ENCODE measurements around the gene SFI1. TPM values are rescaled to one million over a fixed set of nuclear protein-coding genes. Genes with fewer than 3 reads are reported as not detected.

Gene SFI1
- total RNA-seq, 4 donors from 2014 or later, result 10.2 to 44.1 (median 33.3) TPM

DNA sequence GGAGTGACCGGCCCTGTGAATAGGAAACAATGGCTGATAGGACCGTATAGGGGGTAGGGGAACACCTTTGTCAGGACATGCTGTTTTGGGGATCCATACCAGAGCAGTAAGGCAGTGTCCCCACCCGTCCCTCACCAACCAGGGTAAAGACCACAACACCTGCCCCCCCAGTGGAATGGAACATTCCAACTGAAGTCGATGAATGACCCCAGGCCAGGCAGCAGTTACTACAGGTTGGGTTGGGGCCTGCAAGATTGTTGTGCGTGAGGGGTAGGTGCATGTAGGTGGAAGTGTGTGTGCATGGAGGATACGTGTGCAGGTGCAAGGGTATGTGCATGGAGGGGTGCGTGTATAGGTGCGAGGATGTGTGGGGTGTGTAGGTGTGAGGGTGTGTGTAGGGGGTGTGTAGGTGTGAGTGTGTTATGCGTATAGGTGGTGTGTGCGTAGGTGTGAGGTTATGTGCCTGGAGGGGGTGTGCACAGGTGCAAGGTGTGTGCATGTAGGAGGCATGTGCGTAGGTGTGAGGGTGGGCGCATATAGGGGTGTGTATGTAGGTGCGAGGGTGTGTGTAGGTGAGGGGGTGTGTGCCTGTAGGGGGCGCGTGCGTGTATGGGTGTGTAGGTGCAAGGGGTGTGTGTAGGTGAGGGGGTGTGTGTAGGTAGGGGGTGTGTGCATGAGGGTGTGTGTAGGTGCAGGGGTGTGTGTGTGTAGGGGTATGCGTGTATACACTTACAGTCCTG lies 132.8 kb downstream of the SFI1 start:
- Histone ChIP-seq H3K4me1 (peaks cover 0 to 7% of the 10 kb centered on the region in 2 donors), H3K27ac (no peak overlapping the region), H3K36me3 (no peaks in the 10 kb centered on the region), H3K9me3 (no peaks in the 10 kb centered on the region), H3K4me3 (no peak overlapping the region), H3K27me3 (no peaks in the 10 kb centered on the region)
- DNase-seq, result no peak
- intact Hi-C loops (cut with DNase I; ENCODE audit: low total_unique reads), result no loop called here
- no peak for TF ChIP-seq POLR2A (IDR thresholded peaks at IDR 0.05)
- TF ChIP-seq CTCF (IDR thresholded peaks at IDR 0.05), result no peak

DNA sequence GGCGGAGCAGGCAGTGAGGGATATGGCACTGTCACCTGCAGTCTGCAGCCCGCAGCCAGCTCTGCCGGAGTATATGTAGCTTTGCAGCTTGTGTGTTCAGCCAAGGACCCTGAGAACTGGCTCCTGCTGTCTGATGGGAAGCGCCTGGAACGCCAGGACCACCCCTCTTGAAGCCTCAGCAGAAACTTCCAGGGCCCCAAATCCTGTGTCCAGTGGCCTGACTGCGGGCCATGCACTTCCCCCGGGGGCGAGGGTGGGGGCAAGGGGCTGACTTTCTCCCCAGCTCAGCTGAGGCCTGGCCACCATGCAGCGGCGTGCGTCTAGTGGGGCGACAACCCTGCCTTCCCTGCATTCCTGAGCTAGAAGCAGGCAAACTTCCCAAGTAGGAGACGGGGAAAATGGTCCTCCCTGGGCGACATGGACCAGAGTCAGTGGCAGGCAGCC lies 133.4 kb downstream of the SFI1 start:
- Histone ChIP-seq H3K36me3 (no peaks in the 10 kb centered on the region), H3K27me3 (no peaks in the 10 kb centered on the region), H3K4me3 (peak overlapping the region; percentile 73 to 88), H3K4me1 (peaks cover 0 to 7% of the 10 kb centered on the region in 2 donors), H3K9me3 (no peaks in the 10 kb centered on the region), H3K27ac (peak overlapping the region; percentile 79 to 90)
- DNase-seq, result no peak
- TF ChIP-seq POLR2A (IDR thresholded peaks at IDR 0.05) (no peak), CTCF (IDR thresholded peaks at IDR 0.05) (no peak)
- intact Hi-C loops (cut with DNase I; ENCODE audit: low total_unique reads), result no loop called here

DNA sequence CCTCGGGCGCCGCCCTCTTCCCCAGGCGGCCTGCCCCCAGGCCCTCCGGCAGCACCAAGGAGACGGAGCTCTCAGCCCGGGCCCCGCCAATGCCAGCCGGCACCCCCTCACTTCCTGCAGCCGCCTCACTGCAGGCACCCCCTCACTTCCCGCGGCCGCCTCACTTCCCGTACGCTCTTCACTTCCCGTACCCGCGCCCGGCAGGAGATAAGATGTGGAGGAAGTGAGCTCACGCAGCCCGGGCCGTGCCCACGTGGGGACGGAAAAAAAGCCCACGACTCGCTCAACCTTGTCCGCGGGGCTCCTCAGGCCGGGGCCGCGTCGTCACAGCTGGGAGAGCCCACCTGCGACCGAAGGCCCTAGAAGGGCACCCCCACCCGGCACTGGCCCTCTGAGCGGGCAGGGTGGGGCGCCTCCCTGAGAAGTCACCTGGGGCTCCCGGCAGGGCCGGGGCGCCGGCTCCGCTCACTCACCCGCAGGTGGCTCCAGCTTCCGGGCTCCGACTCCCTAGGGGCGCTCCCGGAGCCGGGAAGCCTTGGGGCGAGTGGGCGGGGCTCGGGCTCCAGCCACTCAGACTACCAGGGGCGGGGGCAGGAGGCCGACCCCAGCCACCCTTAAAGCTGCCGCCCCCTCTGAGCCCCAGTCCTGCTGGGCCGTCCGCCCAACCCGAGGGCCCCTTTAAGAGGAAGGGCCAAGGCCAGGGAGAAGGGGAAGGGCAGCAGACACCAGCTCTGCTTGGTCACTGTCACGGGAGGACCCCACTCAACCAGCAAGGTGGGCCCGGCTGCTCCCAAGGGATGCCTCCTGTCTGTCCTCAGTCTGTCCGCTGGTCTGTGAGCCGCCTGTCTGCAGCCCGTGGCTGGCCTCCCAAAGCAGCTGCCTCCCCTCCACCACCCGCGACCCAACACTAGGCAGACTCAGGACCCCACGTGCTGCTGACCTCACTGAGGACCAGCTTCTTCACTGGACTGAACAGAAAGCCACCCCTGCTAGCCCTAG lies 134.3 kb downstream of the SFI1 start:
- H3K36me3 ChIP-seq, result no peaks in the 10 kb centered on the region
- DNase-seq, result peak; percentile 76 to 81
- intact Hi-C loops (cut with DNase I; ENCODE audit: low total_unique reads), result no loop called here
- TF ChIP-seq CTCF (IDR thresholded peaks at IDR 0.05), result peak in 2 of 4 experiments; percentile 21 to 24
- peak; percentile 22 to 48 for TF ChIP-seq POLR2A (IDR thresholded peaks at IDR 0.05)
- H3K27ac ChIP-seq, result peak overlapping the region; percentile 79 to 90
- H3K27me3 ChIP-seq, result no peaks in the 10 kb centered on the region
- H3K4me3 ChIP-seq, result peak overlapping the region; percentile 73 to 88
- peaks cover 0 to 7% of the 10 kb centered on the region in 2 donors for H3K4me1 ChIP-seq
- H3K9me3 ChIP-seq, result no peaks in the 10 kb centered on the region

DNA sequence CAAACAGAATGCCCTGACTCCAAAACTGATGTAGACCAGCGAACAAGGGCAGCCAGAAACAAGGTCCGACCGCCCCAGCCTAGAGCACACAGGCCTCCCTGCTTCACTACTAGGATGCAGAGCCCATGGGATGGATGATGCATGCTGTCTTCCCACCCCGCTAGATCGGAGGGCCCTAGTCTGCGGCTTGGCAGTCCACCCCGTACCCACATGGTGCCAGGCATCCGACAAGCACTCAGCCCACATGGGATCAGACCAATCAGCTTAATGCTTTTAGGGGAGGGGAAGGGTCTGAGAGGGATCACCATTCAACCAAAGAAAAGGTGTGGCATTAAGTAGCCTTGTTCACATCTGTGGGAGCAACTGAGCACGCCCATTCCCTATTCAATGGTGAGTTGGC lies 135.1 kb downstream of the SFI1 start:
- DNase-seq, result no peak

More for the DNA sequence above, 135.1 kb downstream of the SFI1 start:
- TF ChIP-seq CTCF (IDR thresholded peaks at IDR 0.05) (no peak), POLR2A (IDR thresholded peaks at IDR 0.05) (no peak)
- no peaks in the 10 kb centered on the region for H3K9me3 ChIP-seq
- H3K27ac ChIP-seq, result peak overlapping the region; percentile 79 to 90
- H3K27me3 ChIP-seq, result no peaks in the 10 kb centered on the region
- peaks cover 0 to 7% of the 10 kb centered on the region in 2 donors for H3K4me1 ChIP-seq
- no peaks in the 10 kb centered on the region for H3K36me3 ChIP-seq
- intact Hi-C loops (cut with DNase I; ENCODE audit: low total_unique reads), result no loop called here
- peak overlapping the region; percentile 73 to 88 for H3K4me3 ChIP-seq
